ENCODE data around the gene GALNT6. TPM values are rescaled to one million over a fixed set of nuclear protein-coding genes. Genes with fewer than 3 reads are reported as not detected.

GALNT6 gene
- total and polyA plus RNA-seq, 3 donors from 2014 or later = 1.7 to 2.8 (median 2.8) TPM

DNA sequence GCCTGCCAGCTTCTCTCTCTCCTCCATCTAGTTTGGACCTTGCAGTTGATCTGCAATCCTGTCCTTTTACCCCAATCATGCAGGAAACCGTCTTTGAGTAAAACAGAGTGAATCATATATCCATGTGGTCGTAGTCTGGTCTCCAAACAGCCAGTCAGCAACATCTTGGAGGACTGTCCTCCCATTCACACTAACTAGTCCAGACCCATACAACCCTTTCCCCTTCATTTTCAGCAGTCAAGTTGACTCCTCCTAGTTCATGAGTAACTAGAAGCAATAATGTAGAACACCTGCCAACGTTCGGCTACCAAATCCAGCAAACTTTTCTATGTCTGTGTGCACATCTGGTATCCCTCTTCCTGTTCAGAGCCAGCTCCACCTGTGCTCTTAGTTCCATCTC is 56.4 kb downstream of the GALNT6 start:
- TF ChIP-seq CTCF (IDR thresholded peaks at IDR 0.05) = no peak
- TF ChIP-seq POLR2A (IDR thresholded peaks at IDR 0.05) = no peak
- DNase-seq = no peak
- intact Hi-C loops (cut with DNase I; ENCODE audit: low total_unique reads) = no loop called here
- Histone ChIP-seq H3K27ac (no peak overlapping the region), H3K9me3 (no peaks in the 10 kb centered on the region), H3K4me3 (no peak overlapping the region), H3K27me3 (no peaks in the 10 kb centered on the region), H3K36me3 (ENCODE audit: low read depth, missing control alignments) (no peaks in the 10 kb centered on the region), H3K4me1 (no peaks in the 10 kb centered on the region)
- WGBS, 2 donors = 80 to 88% methylated on average over 4 of the region's 4 CpGs

DNA sequence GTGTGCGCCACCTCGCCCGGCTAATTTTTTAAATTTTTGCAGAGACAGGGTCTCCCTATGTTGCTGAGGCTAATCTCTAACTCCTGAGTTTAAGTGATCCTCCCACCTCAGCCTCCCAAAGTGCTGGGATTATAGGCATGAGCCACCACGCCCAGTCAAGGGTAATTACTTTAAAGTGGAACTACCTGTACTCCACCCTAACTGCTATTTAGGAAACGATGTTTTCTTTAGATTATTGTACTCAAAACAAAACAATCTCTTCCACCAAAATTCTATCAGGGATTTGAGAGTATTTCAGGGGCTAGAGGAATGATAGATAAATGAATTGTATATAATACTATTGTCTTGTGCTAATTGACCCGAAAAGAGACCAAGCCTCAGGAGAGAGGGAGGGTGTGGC is 57.7 kb downstream of the GALNT6 start:
- Histone ChIP-seq H3K27ac (no peak overlapping the region), H3K36me3 (ENCODE audit: low read depth, missing control alignments) (no peaks in the 10 kb centered on the region), H3K4me3 (no peak overlapping the region), H3K27me3 (no peaks in the 10 kb centered on the region), H3K4me1 (no peaks in the 10 kb centered on the region), H3K9me3 (no peaks in the 10 kb centered on the region)
- DNase-seq = no peak
- intact Hi-C loops (cut with DNase I; ENCODE audit: low total_unique reads) = no loop called here
- WGBS, 2 donors = 77 to 78% methylated on average over 6 of the region's 6 CpGs
- TF ChIP-seq POLR2A (IDR thresholded peaks at IDR 0.05) (no peak), CTCF (IDR thresholded peaks at IDR 0.05) (no peak)

- DNase-seq = no peak
- intact Hi-C loops (cut with DNase I; ENCODE audit: low total_unique reads) = no loop called here
- Histone ChIP-seq H3K36me3 (ENCODE audit: low read depth, missing control alignments) (no peaks in the 10 kb centered on the region), H3K9me3 (no peaks in the 10 kb centered on the region), H3K27ac (no peak overlapping the region), H3K27me3 (no peaks in the 10 kb centered on the region), H3K4me1 (no peaks in the 10 kb centered on the region), H3K4me3 (no peak overlapping the region)
- TF ChIP-seq POLR2A (IDR thresholded peaks at IDR 0.05) (no peak), CTCF (IDR thresholded peaks at IDR 0.05) (no peak)
Observed at GRCh38 chr12:51330186-51330585, 61.0 kb downstream of the GALNT6 start.

GRCh38 chr12:51329742-51330141 is 61.5 kb downstream of the GALNT6 start:
- intact Hi-C loops (cut with DNase I; ENCODE audit: low total_unique reads) = loop anchor here (10.0 kb wide), 1 partner anchor 495 kb away; no protein-coding TSS in a partner anchor
- TF ChIP-seq CTCF (IDR thresholded peaks at IDR 0.05) (no peak), POLR2A (IDR thresholded peaks at IDR 0.05) (no peak)
- Histone ChIP-seq H3K27me3 (no peaks in the 10 kb centered on the region), H3K36me3 (ENCODE audit: low read depth, missing control alignments) (no peaks in the 10 kb centered on the region), H3K27ac (no peak overlapping the region), H3K9me3 (no peaks in the 10 kb centered on the region), H3K4me1 (no peaks in the 10 kb centered on the region), H3K4me3 (no peak overlapping the region)
- DNase-seq = no peak
- WGBS, 2 donors = 88 to 94% methylated on average over 5 of the region's 5 CpGs

DNA sequence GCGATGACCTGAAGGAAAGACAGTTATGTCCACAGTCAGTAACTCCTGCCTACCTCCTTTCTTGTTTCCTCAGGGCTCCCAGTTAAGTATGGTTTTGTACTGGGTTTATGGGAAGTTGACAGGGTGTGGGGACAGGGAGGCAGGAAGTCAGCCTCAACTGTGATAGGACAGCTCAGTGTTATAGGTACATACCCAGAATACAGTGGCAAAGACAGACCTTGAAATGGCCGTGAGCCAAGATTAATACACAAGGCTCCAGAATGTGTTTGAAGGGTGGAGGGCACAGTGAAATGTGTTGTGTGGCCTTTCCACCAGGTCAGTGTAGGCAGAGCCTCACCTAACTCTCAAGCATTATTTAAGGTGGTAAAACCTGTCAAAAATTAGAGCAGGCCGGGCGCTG is 62.6 kb downstream of the GALNT6 start:
- Histone ChIP-seq H3K27ac (no peak overlapping the region), H3K4me3 (no peak overlapping the region), H3K4me1 (no peaks in the 10 kb centered on the region), H3K27me3 (no peaks in the 10 kb centered on the region), H3K36me3 (ENCODE audit: low read depth, missing control alignments) (no peaks in the 10 kb centered on the region), H3K9me3 (no peaks in the 10 kb centered on the region)
- DNase-seq = no peak
- TF ChIP-seq CTCF (IDR thresholded peaks at IDR 0.05) (no peak), POLR2A (IDR thresholded peaks at IDR 0.05) (no peak)
- WGBS, 2 donors = 85 to 86% methylated on average over 4 of the region's 4 CpGs
- intact Hi-C loops (cut with DNase I; ENCODE audit: low total_unique reads) = loop anchor here (10.0 kb wide), 1 partner anchor 494 kb away; no protein-coding TSS in a partner anchor

All from testis (tissue), 3 donors.